A673 (cell line): Measurements from ENCODE around the gene PPP1R16B.

Experiments used
- EZH2 ChIP-seq: fragments of 200-600 bp; sonication (generic); IDR thresholded peaks from 2 replicates; pipeline ENCODE4 v1.6.1; 2017; ENCODE audit warnings: borderline replicate concordance, low read depth, mild to moderate bottlenecking, mixed read lengths, antibody characterized with exemption, low read length; ENCODE audit not compliant: poor library complexity, severe bottlenecking
- TF ChIP-seq, protein P1 (sequence below): fragments of 300-800, 200-600 bp; sonication (generic); conservative IDR thresholded peaks from 2 replicates; pipeline ENCODE4 v1.5.1; 2017; ENCODE audit warnings: low read depth, mild to moderate bottlenecking, antibody characterized with exemption, low read length, moderate library complexity, mixed read lengths

DNA sequence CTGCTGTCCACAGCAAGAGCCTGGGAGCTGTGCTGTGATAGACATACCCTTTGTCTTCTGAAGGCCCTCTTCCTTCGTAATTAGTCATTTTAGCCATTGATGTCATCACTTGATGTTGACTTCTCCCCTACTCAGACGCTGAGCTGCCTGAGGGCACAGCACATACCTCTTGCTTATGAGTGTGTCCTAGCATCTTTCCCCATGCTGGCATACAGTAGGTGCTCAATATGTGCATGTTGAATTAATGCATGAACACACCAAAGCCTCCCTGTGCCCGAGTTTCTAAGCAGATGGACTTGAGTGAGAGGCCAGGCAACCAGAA is 85.0 kb downstream of the PPP1R16B start:
- TF ChIP-seq, protein P1, sequence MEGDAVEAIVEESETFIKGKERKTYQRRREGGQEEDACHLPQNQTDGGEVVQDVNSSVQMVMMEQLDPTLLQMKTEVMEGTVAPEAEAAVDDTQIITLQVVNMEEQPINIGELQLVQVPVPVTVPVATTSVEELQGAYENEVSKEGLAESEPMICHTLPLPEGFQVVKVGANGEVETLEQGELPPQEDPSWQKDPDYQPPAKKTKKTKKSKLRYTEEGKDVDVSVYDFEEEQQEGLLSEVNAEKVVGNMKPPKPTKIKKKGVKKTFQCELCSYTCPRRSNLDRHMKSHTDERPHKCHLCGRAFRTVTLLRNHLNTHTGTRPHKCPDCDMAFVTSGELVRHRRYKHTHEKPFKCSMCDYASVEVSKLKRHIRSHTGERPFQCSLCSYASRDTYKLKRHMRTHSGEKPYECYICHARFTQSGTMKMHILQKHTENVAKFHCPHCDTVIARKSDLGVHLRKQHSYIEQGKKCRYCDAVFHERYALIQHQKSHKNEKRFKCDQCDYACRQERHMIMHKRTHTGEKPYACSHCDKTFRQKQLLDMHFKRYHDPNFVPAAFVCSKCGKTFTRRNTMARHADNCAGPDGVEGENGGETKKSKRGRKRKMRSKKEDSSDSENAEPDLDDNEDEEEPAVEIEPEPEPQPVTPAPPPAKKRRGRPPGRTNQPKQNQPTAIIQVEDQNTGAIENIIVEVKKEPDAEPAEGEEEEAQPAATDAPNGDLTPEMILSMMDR = no peak
- no peak for TF ChIP-seq EZH2
